ENCODE results near the gene ATG12.

DNA sequence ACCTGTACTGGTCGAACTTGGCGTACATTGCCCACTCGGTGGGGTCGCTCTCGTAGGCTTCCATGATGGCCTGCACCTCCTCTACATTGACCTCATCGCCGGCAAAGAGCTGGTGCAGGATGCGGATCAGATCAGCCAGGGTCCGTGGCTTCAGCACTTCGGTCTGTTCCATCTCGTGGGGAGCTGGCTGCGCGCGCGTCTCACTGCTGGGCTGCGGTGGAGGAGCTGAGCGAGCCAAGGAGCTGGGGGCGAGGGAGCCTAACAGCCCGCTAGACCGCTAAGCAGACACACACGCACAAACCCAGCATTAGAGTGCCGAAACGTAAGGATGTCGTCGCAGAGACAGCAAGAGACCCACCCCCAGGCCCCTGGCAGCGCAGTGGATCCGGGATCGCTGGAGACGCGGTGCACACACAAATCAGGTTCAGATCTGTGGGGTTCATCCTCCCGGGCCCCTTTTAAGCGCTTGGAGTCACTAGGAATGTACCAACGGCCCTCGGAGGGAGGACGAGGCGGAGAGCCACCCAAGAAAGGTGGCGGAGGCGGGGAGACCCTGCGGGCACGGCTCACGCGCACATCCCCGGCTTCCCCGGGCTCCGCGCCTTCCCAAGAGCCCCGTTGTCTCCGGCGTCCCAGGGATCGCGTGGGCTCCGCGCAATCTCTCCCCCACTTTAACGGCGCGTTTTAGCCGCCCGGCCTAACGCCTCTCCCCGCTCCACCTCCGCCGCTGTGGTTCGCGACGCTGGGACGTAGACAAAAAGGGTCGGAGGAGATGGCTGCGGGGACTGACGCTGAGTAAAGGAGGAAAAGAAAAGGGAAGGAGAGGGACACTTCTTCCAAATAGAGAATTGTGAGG lies 24.9 kb downstream of the ATG12 start, which contains the start of gene CDO1:
- TF ChIP-seq, protein P1, sequence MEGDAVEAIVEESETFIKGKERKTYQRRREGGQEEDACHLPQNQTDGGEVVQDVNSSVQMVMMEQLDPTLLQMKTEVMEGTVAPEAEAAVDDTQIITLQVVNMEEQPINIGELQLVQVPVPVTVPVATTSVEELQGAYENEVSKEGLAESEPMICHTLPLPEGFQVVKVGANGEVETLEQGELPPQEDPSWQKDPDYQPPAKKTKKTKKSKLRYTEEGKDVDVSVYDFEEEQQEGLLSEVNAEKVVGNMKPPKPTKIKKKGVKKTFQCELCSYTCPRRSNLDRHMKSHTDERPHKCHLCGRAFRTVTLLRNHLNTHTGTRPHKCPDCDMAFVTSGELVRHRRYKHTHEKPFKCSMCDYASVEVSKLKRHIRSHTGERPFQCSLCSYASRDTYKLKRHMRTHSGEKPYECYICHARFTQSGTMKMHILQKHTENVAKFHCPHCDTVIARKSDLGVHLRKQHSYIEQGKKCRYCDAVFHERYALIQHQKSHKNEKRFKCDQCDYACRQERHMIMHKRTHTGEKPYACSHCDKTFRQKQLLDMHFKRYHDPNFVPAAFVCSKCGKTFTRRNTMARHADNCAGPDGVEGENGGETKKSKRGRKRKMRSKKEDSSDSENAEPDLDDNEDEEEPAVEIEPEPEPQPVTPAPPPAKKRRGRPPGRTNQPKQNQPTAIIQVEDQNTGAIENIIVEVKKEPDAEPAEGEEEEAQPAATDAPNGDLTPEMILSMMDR (IDR thresholded peaks at IDR 0.05; ENCODE audit: low read length), result no peak
- TF ChIP-seq EZH2 (IDR thresholded peaks at IDR 0.05; ENCODE audit: borderline replicate concordance, low read length), result no peak

Data from OCI-LY1 (cell line).